GM10266 (cell line): ENCODE measurements around the gene GDPD3.
"Not testable (repeated sequence)": the region's sequence is repeated elsewhere in the genome, so short reads cannot be mapped to it uniquely, and the experiment has no call there.

Source experiments
- DNase-seq: peaks from one replicate; pipeline ENCODE4 v3.0.0; 2012; ENCODE audit errors: extremely low spot score
- TF ChIP-seq, protein P1 (sequence below): IDR thresholded peaks from 2 replicates; pipeline ENCODE4 v1.5.1; 2012; ENCODE audit warnings: mild to moderate bottlenecking, low read depth; ENCODE audit not compliant: control insufficient read depth, insufficient read depth; ENCODE audit errors: missing control alignments

The GDPD3 gene

DNA sequence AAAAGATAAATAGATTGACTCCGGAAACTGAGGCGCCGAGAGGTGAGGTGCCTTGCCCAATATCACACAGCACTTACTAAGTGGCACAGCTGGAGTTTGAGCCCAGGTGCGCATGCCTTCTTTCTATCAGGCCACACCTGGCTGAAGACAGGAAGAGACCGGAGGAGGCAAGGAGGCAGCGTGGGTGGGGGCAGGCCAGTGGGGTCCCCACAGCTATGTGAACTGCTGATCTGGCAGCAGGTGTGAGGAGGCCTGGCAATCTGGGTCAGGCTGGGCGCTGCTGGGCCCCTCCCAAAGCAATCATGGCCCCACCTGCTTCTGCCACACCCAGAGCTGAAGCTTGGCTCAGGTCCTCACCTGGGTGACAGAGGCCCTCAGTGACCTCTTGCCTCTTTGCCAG is 1.9 kb upstream of the GDPD3 start:
- DNase-seq, result no peak
- TF ChIP-seq, protein P1, sequence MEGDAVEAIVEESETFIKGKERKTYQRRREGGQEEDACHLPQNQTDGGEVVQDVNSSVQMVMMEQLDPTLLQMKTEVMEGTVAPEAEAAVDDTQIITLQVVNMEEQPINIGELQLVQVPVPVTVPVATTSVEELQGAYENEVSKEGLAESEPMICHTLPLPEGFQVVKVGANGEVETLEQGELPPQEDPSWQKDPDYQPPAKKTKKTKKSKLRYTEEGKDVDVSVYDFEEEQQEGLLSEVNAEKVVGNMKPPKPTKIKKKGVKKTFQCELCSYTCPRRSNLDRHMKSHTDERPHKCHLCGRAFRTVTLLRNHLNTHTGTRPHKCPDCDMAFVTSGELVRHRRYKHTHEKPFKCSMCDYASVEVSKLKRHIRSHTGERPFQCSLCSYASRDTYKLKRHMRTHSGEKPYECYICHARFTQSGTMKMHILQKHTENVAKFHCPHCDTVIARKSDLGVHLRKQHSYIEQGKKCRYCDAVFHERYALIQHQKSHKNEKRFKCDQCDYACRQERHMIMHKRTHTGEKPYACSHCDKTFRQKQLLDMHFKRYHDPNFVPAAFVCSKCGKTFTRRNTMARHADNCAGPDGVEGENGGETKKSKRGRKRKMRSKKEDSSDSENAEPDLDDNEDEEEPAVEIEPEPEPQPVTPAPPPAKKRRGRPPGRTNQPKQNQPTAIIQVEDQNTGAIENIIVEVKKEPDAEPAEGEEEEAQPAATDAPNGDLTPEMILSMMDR, result no peak

DNA sequence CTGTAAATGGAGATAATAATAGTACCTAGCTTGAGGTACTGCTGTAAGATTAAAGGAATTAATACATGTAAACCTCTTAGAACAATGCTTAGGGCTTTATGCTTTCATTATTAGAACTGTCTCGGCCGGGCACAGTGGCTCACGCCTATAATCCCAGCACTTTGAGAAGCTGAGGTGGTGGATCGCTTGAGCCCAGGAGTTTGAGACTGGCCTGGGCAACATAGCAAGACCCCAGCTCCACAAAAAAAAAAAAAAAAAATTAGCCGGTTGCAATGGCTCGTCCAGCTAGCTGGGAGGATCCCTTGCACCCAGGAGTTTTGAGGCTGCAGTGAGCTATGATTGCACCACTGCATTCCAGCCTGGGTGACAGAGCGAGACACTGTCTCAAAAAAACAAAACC is 1.5 kb upstream of the GDPD3 start:
- not testable (repeated sequence) for DNase-seq

DNA sequence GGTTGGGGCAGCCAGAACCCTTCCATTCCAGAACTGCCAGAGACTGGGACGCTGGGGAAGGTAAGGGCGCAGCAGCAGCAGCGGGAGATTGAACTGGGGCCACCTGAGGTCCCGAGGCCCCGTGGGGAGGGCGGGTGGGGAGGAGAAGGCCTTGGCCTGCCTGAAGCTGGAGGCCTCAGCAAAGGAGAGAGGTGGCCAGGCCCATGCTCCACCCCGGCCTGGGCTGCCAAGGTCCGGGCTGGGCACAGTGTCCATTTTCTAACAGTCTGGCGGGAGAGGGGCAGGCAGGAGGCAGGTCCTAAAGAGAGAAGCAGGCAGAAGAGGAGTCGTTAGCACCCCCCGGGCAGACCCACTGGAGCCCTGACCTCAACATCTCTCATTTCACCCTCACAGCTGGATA is 1.1 kb upstream of the GDPD3 start:
- no peak for DNase-seq
- TF ChIP-seq, protein P1, result no peak

DNA sequence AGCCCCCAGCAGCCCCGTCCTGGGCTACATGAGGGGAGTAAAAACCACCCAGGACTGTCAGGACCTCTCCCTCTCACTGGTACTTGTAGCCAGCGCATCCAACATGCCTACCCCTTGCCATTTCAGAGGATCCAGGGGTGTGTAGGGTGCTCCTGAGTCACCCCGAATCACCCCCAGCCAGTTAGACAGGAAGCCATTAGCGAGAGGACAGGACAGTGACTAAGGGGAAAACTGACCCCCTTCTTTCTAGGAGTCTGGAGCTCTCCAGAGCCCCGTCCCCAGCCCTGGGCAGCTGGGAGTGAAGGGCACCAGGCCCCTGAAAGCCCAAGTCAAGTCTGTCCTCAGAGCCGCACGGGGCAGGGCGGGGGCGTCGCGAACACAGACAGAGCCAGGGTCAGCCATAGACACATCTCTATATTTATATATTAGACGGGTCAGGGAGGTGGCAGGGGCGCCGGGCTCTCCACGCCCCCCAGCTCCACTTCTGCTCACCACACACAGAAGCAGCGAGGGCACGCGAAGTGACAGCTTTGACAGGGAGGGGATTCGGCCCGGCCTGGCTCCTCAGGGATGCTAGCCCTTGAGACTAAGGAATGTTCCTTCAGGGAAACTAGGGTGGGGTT is 485 bp upstream of the GDPD3 start:
- no peak for DNase-seq
- TF ChIP-seq, protein P1, result no peak

DNA sequence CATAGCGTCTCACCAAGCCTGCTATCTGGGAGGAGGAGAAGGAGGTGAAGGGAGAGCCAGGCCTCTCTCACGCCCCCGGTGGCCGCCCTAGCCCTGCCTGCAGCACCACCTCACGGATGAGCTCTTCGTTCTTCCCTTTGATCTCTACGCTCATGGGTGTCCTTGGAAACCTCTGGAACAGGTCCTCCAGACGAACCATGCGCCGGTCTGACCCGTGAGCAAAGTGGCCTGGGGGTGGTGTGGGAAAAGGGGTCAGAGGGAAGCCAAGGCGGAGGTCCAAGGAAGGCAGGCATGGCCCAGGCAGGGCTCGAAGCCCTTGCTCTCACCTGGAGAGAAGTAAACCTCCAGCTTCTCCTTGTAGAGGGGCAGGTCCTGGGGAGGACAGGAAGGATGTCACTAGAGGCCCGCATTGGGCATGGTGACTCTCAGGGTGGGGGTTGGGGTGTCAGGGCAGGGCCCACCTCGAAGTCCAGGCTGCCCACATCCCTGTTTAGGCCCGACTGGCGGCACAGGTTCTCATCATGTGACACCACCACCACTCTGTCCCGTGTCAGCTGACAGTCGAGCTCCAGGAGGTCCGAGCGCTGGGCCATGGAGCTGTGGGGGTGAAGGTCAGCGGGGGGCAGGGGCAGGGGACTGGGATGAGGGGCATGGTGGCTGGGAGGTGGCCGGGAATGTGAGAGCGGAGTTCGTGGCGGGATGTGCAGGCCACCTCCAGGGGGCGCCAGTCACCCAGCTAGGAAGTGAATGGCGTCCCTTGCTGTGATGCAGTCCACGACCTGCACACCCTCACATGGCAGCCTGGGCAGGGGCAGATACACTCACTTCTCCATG is 923 bp downstream of the GDPD3 start:
- peak; percentile 67 for DNase-seq
- TF ChIP-seq, protein P1, result peak; percentile 68

DNA sequence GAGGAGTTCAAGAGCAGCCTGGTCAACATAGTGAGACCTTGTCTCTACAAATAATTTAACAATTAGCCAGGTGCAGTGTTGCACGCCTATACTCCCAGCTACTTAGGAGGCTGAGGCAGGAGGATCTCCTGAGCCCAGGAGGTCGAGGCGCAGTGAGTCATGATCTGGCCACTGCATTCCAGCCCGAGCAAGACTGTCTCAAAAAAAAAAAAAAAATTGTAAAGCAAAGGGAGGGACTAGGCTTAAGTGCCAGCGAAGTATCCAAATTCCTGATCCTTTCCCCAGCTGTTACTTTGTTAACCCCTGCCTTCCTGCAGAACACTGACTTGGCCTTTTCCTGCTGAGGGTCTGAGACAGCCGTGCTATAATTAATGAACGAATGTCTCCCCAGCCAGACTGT is 2.7 kb downstream of the GDPD3 start:
- TF ChIP-seq, protein P1, result no peak
- DNase-seq, result no peak

DNA sequence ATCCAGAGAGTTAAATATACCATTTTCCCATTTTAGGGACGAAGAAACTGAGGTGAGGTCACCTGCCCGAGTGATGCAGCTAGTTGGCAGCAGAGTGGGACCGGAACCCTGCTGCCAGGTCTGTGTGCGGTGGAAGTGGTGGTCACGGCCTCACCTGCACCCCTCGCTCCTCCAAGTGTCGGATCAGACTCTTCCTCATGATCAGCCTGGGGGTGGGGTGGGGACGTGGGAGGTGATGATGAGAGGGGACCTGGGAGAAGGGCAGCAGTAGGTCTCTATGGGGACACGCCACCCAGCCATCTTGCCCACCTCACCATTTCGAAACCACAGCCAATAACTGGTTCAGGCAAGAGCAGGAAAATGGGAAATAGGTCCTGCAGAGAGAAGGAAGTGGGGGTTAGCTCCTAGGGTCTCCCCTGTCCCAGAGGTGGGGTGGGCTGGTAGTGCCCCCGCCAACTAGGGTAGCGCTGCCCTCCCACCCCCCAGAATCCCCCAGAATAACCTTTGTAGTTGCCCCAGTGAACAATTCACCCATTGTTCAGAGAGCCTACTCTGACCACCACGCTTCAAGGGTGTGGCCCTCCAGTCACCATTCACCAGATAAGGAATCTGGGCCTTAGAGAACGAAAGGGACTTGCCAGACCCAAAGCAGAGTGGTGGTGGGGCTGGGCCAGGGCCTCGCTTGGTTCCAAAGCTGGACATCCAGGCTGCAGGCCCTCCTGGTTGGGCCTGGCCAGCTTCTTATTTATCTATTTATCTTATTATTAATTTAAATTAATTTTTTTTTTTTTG is 5.1 kb downstream of the GDPD3 start:
- TF ChIP-seq, protein P1, result no peak

More for the DNA sequence above, 5.1 kb downstream of the GDPD3 start:
- DNase-seq, result no peak
